Muscle of leg (tissue), 11 donors: ENCODE data around the gene MAGI2. TPM values are rescaled to one million over a fixed set of nuclear protein-coding genes. Genes with fewer than 3 reads are reported as not detected.
"Not testable (repeated sequence)": the region's sequence is repeated elsewhere in the genome, so short reads cannot be mapped to it uniquely, and the experiment has no call there.

Experiments
- DNase-seq: peaks from one replicate; pipeline ENCODE4 v3.0.0; 2013
- H3K27ac ChIP-seq: one replicate; pipeline ENCODE4 v1.5.1; 2013; ENCODE audit warnings: mild to moderate bottlenecking, low read length, control low read depth
- H3K27me3 ChIP-seq: one replicate; pipeline ENCODE4 v1.6.1; 2013; ENCODE audit warnings: low read length; ENCODE audit not compliant: control insufficient read depth, insufficient read depth
- H3K36me3 ChIP-seq: one replicate; pipeline ENCODE4 v1.6.1; 2013; ENCODE audit warnings: low read length; ENCODE audit not compliant: control insufficient read depth, insufficient read depth
- H3K4me1 ChIP-seq: one replicate; pipeline ENCODE4 v1.6.1; 2013; ENCODE audit warnings: low read length; ENCODE audit not compliant: control insufficient read depth, insufficient read depth
- H3K4me3 ChIP-seq: one replicate; pipeline ENCODE4 v1.5.1; 2013; ENCODE audit warnings: low read length, control low read depth
- H3K9me3 ChIP-seq: replicated peaks from 2 replicates; pipeline ENCODE4 v1.6.1; 2013; ENCODE audit warnings: low read depth, low read length; ENCODE audit not compliant: control insufficient read depth
- WGBS: methylation state at CpG from one replicate; pipeline ENCODE4 v1.1.5; 2013; ENCODE audit warnings: missing lambda C conversion rate; ENCODE audit not compliant: insufficient coverage; 5-methylcytosine and 5-hydroxymethylcytosine counted together
- polyA plus RNA-seq, 8 donors: library from polyadenylated mRNA; unstranded; fragments of 120-200 nt; gene quantifications; one replicate each; pipeline versions ENCODE4 v1.2.1 to v1.2.3, GENCODE V29; 2013; ENCODE audit warnings: inconsistent platforms in 1 of 8, low replicate concordance in 1 of 8; ENCODE audit not compliant: insufficient read length in 8 of 8, insufficient read depth in 1 of 8
- total RNA-seq: library from RNA; stranded (reverse); fragments of 120-200 nt; gene quantifications from one replicate; pipeline ENCODE4 v1.2.4, GENCODE V29; 2013

The MAGI2 gene
- total and polyA plus RNA-seq, 9 donors: 3.5 to 6.3 (median 5.2) TPM

DNA sequence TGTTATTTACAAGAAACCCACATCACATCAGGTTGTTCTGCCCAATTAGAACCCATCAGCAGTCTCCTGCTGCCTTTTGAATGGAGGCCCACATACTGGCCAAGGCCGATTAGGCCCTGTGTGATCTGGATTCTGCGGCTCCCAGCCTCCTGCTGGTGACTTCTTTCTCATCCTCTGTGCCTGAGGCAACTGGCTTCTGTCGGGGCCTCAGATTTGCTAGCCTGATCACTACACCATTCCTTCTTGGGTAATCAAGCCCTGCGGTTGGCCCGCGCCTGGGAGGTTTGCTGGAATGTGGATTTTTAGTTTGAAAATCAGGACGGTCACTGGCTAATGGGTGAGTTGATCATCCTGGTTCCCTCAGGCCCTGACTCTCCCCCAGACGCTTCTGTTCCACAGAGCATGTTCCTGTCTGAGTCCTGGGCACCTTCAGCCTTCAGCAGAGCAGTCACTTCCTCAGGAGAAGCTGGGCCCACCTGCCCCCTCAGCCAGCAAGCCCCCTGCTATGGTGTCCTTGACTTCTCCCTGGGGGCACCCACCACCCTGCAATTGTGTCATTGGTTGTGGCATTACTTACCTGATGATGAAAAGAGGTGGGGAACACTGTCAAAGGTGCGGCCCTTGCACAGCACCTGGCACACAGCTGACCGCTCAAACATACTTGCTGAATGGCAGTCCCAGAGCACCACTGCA lies 1447.3 kb downstream of the MAGI2 start:
- Histone ChIP-seq H3K27ac (no peak overlapping the region), H3K4me1 (no peaks in the 10 kb centered on the region), H3K9me3 (no peaks in the 10 kb centered on the region), H3K27me3 (no peaks in the 10 kb centered on the region), H3K36me3 (no peaks in the 10 kb centered on the region), H3K4me3 (no peak overlapping the region)
- DNase-seq: no peak
- WGBS: 97% methylated on average over 4 of the region's 10 CpGs

DNA sequence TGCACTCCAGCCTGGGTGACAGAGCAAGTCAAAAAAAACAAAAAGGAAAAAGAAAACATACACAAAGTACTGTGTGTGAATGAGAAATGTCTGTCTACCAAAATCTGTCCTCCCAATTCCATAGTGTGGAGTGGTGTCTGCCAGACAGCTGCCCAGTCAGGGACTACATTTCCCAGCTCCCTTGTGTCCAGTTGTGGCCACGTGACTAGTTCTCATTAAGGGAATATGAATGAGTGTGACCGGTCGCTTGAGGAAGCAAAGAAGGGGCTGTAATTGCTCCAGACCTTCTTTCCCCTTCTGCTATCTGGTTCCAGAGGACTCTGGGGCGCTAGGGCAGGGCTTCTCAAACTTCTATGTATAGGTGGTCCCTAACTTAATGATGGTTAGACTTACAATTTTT lies 1450.8 kb downstream of the MAGI2 start:
- Histone ChIP-seq H3K27ac (no peak overlapping the region), H3K27me3 (no peaks in the 10 kb centered on the region), H3K4me3 (no peak overlapping the region), H3K9me3 (no peaks in the 10 kb centered on the region), H3K36me3 (no peaks in the 10 kb centered on the region), H3K4me1 (no peaks in the 10 kb centered on the region)
- no peak for DNase-seq
- no CpG with 5 or more reads among the region's 4 CpGs for WGBS

GRCh38 chr7:78002021-78002420 lies 1451.4 kb downstream of the MAGI2 start:
- no peaks in the 10 kb centered on the region for H3K27me3 ChIP-seq
- H3K4me3 ChIP-seq: no peak overlapping the region
- H3K27ac ChIP-seq: no peak overlapping the region
- H3K4me1 ChIP-seq: no peaks in the 10 kb centered on the region
- no peaks in the 10 kb centered on the region for H3K36me3 ChIP-seq
- no peaks in the 10 kb centered on the region for H3K9me3 ChIP-seq
- no peak for DNase-seq
- 60% methylated on average over 1 of the region's 3 CpGs for WGBS

GRCh38 chr7:77999168-77999567 lies 1454.3 kb downstream of the MAGI2 start:
- not testable (repeated sequence) for H3K27me3 ChIP-seq, DNase-seq, H3K4me1 ChIP-seq, H3K4me3 ChIP-seq, H3K36me3 ChIP-seq, H3K27ac ChIP-seq, H3K9me3 ChIP-seq
- no CpG with 5 or more reads among the region's 3 CpGs for WGBS

GRCh38 chr7:77995717-77996116 lies 1457.8 kb downstream of the MAGI2 start:
- H3K4me3 ChIP-seq: no peak overlapping the region
- DNase-seq: no peak
- H3K27ac ChIP-seq: no peak overlapping the region
- 20% methylated on average over 2 of the region's 6 CpGs for WGBS
- H3K27me3 ChIP-seq: no peaks in the 10 kb centered on the region
- no peaks in the 10 kb centered on the region for H3K9me3 ChIP-seq
- H3K4me1 ChIP-seq: no peaks in the 10 kb centered on the region
- H3K36me3 ChIP-seq: no peaks in the 10 kb centered on the region

DNA sequence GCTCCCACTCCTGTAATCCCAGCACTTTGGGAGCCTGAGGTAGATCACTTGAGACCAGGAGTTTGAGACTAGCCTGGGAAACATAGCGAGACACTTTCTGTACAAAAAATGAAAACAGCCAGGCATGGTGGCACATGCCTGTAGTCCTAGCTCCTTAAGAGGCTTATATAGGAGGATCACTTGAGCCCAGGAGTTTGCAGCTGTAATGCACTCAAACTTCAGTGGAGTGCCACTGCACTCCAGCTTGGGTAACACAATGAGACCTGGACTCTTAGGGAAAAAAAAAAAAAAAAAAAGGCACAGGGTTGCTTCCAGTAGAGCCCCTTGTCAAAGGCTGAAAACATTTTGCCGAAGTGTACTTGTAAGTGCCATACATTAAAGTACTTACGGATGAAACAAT lies 1459.6 kb downstream of the MAGI2 start:
- WGBS: 90% methylated on average over 1 of the region's 3 CpGs
- H3K9me3 ChIP-seq: no peaks in the 10 kb centered on the region
- H3K27ac ChIP-seq: no peak overlapping the region
- H3K4me3 ChIP-seq: no peak overlapping the region
- no peaks in the 10 kb centered on the region for H3K4me1 ChIP-seq
- no peaks in the 10 kb centered on the region for H3K36me3 ChIP-seq
- no peaks in the 10 kb centered on the region for H3K27me3 ChIP-seq
- no peak for DNase-seq

- Histone ChIP-seq H3K27me3 (no peaks in the 10 kb centered on the region), H3K36me3 (no peaks in the 10 kb centered on the region), H3K4me1 (no peaks in the 10 kb centered on the region), H3K27ac (no peak overlapping the region), H3K4me3 (no peak overlapping the region), H3K9me3 (no peaks in the 10 kb centered on the region)
- DNase-seq: no peak
- 100% methylated on average over 1 of the region's 4 CpGs for WGBS
Measured at GRCh38 chr7:77991656-77992055, 1461.8 kb downstream of the MAGI2 start.

GRCh38 chr7:77989981-77990566 lies 1463.4 kb downstream of the MAGI2 start:
- DNase-seq: no peak
- no peaks in the 10 kb centered on the region for H3K36me3 ChIP-seq
- WGBS: 75% methylated on average over 4 of the region's 6 CpGs

GRCh38 chr7:77985974-77986339 lies 1467.5 kb downstream of the MAGI2 start:
- 9% methylated on average over 1 of the region's 3 CpGs for WGBS
- H3K4me3 ChIP-seq: no peak overlapping the region
- no peak overlapping the region for H3K27ac ChIP-seq
- peak; percentile 37 for DNase-seq
- no peaks in the 10 kb centered on the region for H3K9me3 ChIP-seq
- H3K27me3 ChIP-seq: no peaks in the 10 kb centered on the region
- no peaks in the 10 kb centered on the region for H3K4me1 ChIP-seq
- H3K36me3 ChIP-seq: no peaks in the 10 kb centered on the region

More at GRCh38 chr7:77989981-77990566, 1463.4 kb downstream of the MAGI2 start:
- Histone ChIP-seq H3K4me3 (no peak overlapping the region), H3K4me1 (no peaks in the 10 kb centered on the region), H3K27me3 (no peaks in the 10 kb centered on the region), H3K27ac (no peak overlapping the region), H3K9me3 (no peaks in the 10 kb centered on the region)

GRCh38 chr7:77985232-77985973 lies 1468.1 kb downstream of the MAGI2 start:
- DNase-seq: no peak
- 82% methylated on average over 7 of the region's 12 CpGs for WGBS
- Histone ChIP-seq H3K9me3 (no peaks in the 10 kb centered on the region), H3K36me3 (no peaks in the 10 kb centered on the region), H3K4me1 (no peaks in the 10 kb centered on the region), H3K27me3 (no peaks in the 10 kb centered on the region), H3K4me3 (no peak overlapping the region), H3K27ac (no peak overlapping the region)
